ENCODE results near the gene ITPRID1.

The ITPRID1 gene

DNA sequence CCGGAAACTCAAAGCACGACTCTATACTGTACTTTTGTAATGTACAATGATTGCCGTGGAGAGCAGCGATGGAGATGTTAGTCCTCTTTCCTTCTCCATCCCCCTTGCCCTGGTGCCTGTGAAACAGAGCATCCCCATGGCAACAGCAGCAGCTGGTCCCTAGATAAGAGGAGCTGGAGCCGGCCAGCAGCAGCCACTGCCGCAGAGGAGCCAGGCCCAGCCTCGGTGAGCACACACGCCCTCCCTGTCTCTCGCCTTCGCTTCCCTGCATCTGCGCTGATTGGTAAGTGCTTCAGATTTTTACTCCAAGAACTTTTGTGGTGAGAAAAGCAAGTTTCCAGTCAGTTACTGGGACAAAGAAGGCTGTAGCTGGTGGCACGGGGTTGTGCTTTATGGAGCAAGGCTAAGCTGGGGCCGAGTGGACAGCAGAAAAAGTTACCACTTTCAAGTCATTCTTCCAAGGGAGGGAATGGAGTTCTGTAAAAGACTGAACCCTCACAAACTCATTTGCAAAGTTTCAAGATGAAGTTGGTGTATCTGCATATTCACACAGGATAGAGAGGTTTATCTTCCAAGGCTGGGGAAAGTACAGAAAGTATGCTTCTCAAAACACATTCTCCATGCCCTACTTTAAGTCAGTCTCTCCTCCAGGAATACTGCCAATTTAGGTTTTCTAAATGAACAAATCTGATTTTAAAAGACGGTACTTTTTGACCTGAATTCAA, 173.3 kb downstream of the ITPRID1 start, which contains the start of gene PPP1R17:
Gene PPP1R17 (plus strand): TSS at position 192 of the 725 bp plus-strand sequence. CDS start 5,227 bp downstream, outside the sequence.
- TF ChIP-seq EP300 (IDR thresholded peaks at IDR 0.05; ENCODE audit: borderline replicate concordance) = no peak
- TF ChIP-seq TEAD4 (IDR thresholded peaks at IDR 0.05) = no peak
- TF ChIP-seq EGR1 (IDR thresholded peaks at IDR 0.05) = no peak
- no peak for TF ChIP-seq RAD21 (IDR thresholded peaks at IDR 0.05; ENCODE audit: low read depth)
- TF ChIP-seq TAF1 (IDR thresholded peaks at IDR 0.05; ENCODE audit: low read depth) = no peak
- no peak for TF ChIP-seq ZBTB7A (IDR thresholded peaks at IDR 0.05; ENCODE audit: low read depth)
- no peak for TF ChIP-seq NFIC (IDR thresholded peaks at IDR 0.05)

DNA sequence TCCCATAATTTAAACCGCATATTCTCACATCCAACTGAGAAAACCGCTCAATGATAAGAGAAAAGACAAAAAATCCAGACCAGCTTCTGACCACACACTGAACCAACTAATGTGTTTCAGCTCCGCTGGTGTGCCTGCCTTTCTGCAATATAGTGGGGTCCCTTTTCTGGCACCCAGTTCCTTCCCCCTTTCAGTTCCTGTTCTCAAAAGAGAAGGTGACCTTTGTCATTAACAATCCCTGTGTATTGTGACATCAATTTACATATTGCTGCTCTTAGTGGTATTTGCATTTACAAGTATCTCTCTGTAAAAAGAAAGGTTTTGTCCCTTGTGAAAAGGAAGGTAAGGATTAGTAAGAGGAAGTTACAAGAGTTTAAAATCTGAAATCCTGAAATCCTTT, 174.5 kb downstream of the ITPRID1 start:
- TF ChIP-seq ZBTB7A (IDR thresholded peaks at IDR 0.05; ENCODE audit: low read depth) (no peak), FOXM1 (IDR thresholded peaks at IDR 0.05; ENCODE audit: borderline replicate concordance, low read depth) (no peak), NFIC (IDR thresholded peaks at IDR 0.05) (no peak), EP300 (IDR thresholded peaks at IDR 0.05; ENCODE audit: borderline replicate concordance) (no peak), TAF1 (IDR thresholded peaks at IDR 0.05; ENCODE audit: low read depth) (no peak), TCF12 (IDR thresholded peaks at IDR 0.05; ENCODE audit: low read depth) (no peak), RAD21 (IDR thresholded peaks at IDR 0.05; ENCODE audit: low read depth) (no peak), CEBPB (IDR thresholded peaks at IDR 0.05) (no peak), CREB1 (IDR thresholded peaks at IDR 0.05; ENCODE audit: low read depth) (no peak), EGR1 (IDR thresholded peaks at IDR 0.05) (no peak), TEAD4 (IDR thresholded peaks at IDR 0.05) (no peak), YY1 (IDR thresholded peaks at IDR 0.05; ENCODE audit: low read depth) (no peak)
- TF ChIP-seq, protein P1, sequence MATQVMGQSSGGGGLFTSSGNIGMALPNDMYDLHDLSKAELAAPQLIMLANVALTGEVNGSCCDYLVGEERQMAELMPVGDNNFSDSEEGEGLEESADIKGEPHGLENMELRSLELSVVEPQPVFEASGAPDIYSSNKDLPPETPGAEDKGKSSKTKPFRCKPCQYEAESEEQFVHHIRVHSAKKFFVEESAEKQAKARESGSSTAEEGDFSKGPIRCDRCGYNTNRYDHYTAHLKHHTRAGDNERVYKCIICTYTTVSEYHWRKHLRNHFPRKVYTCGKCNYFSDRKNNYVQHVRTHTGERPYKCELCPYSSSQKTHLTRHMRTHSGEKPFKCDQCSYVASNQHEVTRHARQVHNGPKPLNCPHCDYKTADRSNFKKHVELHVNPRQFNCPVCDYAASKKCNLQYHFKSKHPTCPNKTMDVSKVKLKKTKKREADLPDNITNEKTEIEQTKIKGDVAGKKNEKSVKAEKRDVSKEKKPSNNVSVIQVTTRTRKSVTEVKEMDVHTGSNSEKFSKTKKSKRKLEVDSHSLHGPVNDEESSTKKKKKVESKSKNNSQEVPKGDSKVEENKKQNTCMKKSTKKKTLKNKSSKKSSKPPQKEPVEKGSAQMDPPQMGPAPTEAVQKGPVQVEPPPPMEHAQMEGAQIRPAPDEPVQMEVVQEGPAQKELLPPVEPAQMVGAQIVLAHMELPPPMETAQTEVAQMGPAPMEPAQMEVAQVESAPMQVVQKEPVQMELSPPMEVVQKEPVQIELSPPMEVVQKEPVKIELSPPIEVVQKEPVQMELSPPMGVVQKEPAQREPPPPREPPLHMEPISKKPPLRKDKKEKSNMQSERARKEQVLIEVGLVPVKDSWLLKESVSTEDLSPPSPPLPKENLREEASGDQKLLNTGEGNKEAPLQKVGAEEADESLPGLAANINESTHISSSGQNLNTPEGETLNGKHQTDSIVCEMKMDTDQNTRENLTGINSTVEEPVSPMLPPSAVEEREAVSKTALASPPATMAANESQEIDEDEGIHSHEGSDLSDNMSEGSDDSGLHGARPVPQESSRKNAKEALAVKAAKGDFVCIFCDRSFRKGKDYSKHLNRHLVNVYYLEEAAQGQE (IDR thresholded peaks at IDR 0.05; ENCODE audit: low read depth) = no peak
- TF ChIP-seq, protein P2, sequence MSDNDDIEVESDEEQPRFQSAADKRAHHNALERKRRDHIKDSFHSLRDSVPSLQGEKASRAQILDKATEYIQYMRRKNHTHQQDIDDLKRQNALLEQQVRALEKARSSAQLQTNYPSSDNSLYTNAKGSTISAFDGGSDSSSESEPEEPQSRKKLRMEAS (IDR thresholded peaks at IDR 0.05) = no peak
- TF ChIP-seq, protein P3, sequence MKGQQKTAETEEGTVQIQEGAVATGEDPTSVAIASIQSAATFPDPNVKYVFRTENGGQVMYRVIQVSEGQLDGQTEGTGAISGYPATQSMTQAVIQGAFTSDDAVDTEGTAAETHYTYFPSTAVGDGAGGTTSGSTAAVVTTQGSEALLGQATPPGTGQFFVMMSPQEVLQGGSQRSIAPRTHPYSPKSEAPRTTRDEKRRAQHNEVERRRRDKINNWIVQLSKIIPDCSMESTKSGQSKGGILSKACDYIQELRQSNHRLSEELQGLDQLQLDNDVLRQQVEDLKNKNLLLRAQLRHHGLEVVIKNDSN (IDR thresholded peaks at IDR 0.05) = no peak

DNA sequence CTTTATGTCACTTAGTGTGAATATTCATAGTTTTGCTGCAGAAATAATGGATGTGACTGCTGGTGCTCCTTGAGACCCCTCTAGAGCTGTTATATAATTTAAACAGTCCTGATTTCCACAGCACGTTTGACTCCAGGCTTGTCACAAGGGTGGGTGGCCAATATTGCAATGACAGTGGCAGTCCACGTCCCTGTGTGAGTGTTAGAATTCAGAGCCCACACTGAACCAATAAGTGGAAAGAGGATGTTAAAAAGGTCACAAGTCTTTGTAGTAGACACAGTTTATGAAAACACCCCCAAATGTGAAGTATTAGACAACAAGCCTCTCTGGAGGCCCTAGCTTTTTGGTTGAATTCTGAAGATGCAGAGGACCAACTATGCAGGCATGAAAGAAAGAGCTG, 175.1 kb downstream of the ITPRID1 start:
- TF ChIP-seq, protein P3 (IDR thresholded peaks at IDR 0.05) = no peak
- TF ChIP-seq FOXM1 (IDR thresholded peaks at IDR 0.05; ENCODE audit: borderline replicate concordance, low read depth) (no peak), CEBPB (IDR thresholded peaks at IDR 0.05) (no peak), YY1 (IDR thresholded peaks at IDR 0.05; ENCODE audit: low read depth) (no peak), EP300 (IDR thresholded peaks at IDR 0.05; ENCODE audit: borderline replicate concordance) (no peak), NFIC (IDR thresholded peaks at IDR 0.05) (no peak), TAF1 (IDR thresholded peaks at IDR 0.05; ENCODE audit: low read depth) (no peak), TEAD4 (IDR thresholded peaks at IDR 0.05) (no peak)
- TF ChIP-seq, protein P2 (IDR thresholded peaks at IDR 0.05) = no peak
- TF ChIP-seq, protein P1 (IDR thresholded peaks at IDR 0.05; ENCODE audit: low read depth) = no peak

DNA sequence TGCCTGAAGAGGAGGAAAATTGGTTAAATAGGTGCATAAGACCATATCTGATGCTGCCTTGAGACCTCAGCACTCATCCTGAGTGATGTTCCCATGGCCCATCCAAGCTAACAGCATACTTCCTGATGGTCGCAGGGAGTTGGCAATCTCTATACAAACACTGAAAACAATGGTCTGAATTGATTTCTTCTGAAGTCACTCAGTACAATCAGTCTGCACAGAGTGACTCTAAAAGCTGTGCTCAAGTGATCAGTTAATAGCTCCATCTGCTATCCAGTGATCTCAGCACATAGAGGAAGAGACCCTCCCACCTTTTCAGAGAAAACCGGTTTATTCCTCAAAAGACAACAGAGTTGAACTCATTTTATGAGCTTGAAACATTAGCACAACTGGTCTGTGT, 177.0 kb downstream of the ITPRID1 start:
- TF ChIP-seq TCF12 (IDR thresholded peaks at IDR 0.05; ENCODE audit: low read depth) = no peak
- no peak for TF ChIP-seq CREB1 (IDR thresholded peaks at IDR 0.05; ENCODE audit: low read depth)
- no peak for TF ChIP-seq YY1 (IDR thresholded peaks at IDR 0.05; ENCODE audit: low read depth)
- TF ChIP-seq, protein P2 (IDR thresholded peaks at IDR 0.05) = no peak
- TF ChIP-seq NFIC (IDR thresholded peaks at IDR 0.05) = no peak
- no peak for TF ChIP-seq ZBTB7A (IDR thresholded peaks at IDR 0.05; ENCODE audit: low read depth)
- TF ChIP-seq CEBPB (IDR thresholded peaks at IDR 0.05) = no peak
- TF ChIP-seq FOXM1 (IDR thresholded peaks at IDR 0.05; ENCODE audit: borderline replicate concordance, low read depth) = no peak
- no peak for TF ChIP-seq EP300 (IDR thresholded peaks at IDR 0.05; ENCODE audit: borderline replicate concordance)
- TF ChIP-seq, protein P3 (IDR thresholded peaks at IDR 0.05) = no peak
- no peak for TF ChIP-seq RAD21 (IDR thresholded peaks at IDR 0.05; ENCODE audit: low read depth)
- TF ChIP-seq, protein P1 (IDR thresholded peaks at IDR 0.05; ENCODE audit: low read depth) = no peak
- TF ChIP-seq EGR1 (IDR thresholded peaks at IDR 0.05) = no peak
- no peak for TF ChIP-seq TEAD4 (IDR thresholded peaks at IDR 0.05)
- no peak for TF ChIP-seq TAF1 (IDR thresholded peaks at IDR 0.05; ENCODE audit: low read depth)
